ENCODE measurements around the gene NPB.
A peak's percentile ranks its signal among the peaks of the same experiment; 100 is the strongest.

Gene NPB

DNA sequence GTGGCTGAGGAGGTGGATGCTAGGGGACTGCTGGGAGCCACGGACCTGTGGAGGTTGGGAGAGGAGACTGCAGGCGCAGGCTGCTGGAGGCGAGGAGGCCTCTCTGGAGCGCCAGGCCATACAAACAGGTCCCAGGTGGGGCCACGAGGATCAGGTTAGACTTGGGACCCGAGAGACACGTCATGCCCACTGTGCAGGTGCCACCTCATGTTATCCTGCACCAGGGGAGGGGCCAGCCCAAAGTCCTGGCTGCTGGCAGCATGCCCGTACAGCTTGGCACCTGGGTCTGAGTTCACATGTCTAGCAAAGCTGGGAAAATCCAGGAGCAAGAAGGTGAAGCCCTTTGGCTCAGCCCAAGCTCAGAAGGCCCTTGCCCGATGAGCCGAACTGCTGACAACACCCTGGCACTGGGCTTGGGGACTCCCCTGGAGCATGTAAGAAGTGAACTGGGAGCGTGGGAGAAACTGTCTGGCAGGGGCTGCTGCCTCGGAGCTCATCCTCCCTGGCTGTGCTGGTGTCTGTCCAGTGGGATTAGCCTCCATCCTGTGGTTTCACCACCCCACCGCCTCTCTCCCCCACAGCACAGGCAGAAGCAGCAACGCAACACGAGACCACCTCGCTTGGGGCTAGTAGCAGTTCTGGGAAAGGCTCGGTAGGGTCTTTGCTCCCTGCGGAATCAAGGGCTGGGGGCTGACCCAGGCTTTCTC lies 36.2 kb upstream of the NPB start:
- TF ChIP-seq, protein P1, sequence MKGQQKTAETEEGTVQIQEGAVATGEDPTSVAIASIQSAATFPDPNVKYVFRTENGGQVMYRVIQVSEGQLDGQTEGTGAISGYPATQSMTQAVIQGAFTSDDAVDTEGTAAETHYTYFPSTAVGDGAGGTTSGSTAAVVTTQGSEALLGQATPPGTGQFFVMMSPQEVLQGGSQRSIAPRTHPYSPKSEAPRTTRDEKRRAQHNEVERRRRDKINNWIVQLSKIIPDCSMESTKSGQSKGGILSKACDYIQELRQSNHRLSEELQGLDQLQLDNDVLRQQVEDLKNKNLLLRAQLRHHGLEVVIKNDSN (IDR thresholded peaks at IDR 0.05) = no peak
- TF ChIP-seq RAD21 (IDR thresholded peaks at IDR 0.05; ENCODE audit: low read depth) (no peak), YY1 (IDR thresholded peaks at IDR 0.05; ENCODE audit: low read depth) (no peak), CREB1 (IDR thresholded peaks at IDR 0.05; ENCODE audit: low read depth) (no peak), ZBTB7A (IDR thresholded peaks at IDR 0.05; ENCODE audit: low read depth) (no peak), EP300 (IDR thresholded peaks at IDR 0.05; ENCODE audit: borderline replicate concordance) (no peak), TEAD4 (IDR thresholded peaks at IDR 0.05) (no peak), TCF12 (IDR thresholded peaks at IDR 0.05; ENCODE audit: low read depth) (0 out of 2 replicates have a peak, but pooled peaks have one; percentile 15), TAF1 (IDR thresholded peaks at IDR 0.05; ENCODE audit: low read depth) (no peak), NFIC (IDR thresholded peaks at IDR 0.05) (0 out of 2 replicates have a peak, but pooled peaks have one; percentile 19)

GRCh38 chr17:81866440-81867169 lies 35.4 kb upstream of the NPB start:
- TF ChIP-seq TCF12 (IDR thresholded peaks at IDR 0.05; ENCODE audit: low read depth) (no peak; the same call in 1 of the 2 replicates), TAF1 (IDR thresholded peaks at IDR 0.05; ENCODE audit: low read depth) (no peak), ZBTB7A (IDR thresholded peaks at IDR 0.05; ENCODE audit: low read depth) (no peak), TEAD4 (IDR thresholded peaks at IDR 0.05) (no peak), REST (IDR thresholded peaks at IDR 0.05; ENCODE audit: low read depth) (no peak), EP300 (IDR thresholded peaks at IDR 0.05; ENCODE audit: borderline replicate concordance) (no peak), NFIC (IDR thresholded peaks at IDR 0.05) (no peak), CEBPB (IDR thresholded peaks at IDR 0.05) (no peak), RAD21 (IDR thresholded peaks at IDR 0.05; ENCODE audit: low read depth) (no peak)
- TF ChIP-seq, protein P2, sequence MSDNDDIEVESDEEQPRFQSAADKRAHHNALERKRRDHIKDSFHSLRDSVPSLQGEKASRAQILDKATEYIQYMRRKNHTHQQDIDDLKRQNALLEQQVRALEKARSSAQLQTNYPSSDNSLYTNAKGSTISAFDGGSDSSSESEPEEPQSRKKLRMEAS (IDR thresholded peaks at IDR 0.05) = no peak
- TF ChIP-seq, protein P1 (IDR thresholded peaks at IDR 0.05) = no peak

- TF ChIP-seq ZBTB7A (IDR thresholded peaks at IDR 0.05; ENCODE audit: low read depth) (no peak), NFIC (IDR thresholded peaks at IDR 0.05) (peak; percentile 4; the same call in 1 of the 2 replicates), REST (IDR thresholded peaks at IDR 0.05; ENCODE audit: low read depth) (no peak), CEBPB (IDR thresholded peaks at IDR 0.05) (no peak)
- TF ChIP-seq, protein P2 (IDR thresholded peaks at IDR 0.05) = peak; percentile 15; the same call in 1 of the 2 replicates
Observed at GRCh38 chr17:81867170-81867990, 34.7 kb upstream of the NPB start.

DNA sequence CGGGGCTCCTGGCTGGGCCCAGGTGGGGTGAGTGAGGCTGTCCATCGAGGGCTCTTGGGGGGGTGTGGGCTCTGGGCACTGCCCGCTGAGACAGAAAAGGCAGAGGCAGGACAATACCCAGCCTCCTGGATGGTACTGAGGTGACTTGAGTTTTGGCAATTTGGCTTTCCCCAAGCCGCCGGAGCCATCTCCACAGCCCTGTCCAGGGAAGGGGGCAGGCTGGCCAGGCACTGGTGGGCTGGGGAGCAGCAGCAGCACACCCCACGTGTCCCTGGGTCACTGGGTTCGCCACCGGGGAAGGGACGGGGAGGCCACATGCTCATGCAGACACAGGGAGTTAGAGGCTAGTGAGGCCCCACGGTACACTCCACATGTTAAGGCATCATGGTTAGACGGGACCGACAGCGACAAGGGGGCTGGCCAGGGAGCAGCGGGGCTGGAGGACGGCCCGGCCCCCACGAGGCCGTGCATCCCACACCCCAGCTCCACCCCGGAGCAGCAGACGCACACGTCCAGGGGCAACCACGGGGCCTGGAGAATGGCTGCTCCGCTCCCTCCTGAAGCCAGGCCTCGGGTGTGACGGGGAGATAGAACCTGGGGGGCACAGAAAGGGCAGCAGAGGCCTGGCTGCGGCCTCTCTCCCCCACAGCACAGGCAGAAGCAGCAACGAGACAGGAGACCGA lies 33.9 kb upstream of the NPB start:
- TF ChIP-seq REST (IDR thresholded peaks at IDR 0.05; ENCODE audit: low read depth) (no peak), TAF1 (IDR thresholded peaks at IDR 0.05; ENCODE audit: low read depth) (no peak; the same call in 1 of the 2 replicates), YY1 (IDR thresholded peaks at IDR 0.05; ENCODE audit: low read depth) (0 out of 2 replicates have a peak, but pooled peaks have one; percentile 10), TCF12 (IDR thresholded peaks at IDR 0.05; ENCODE audit: low read depth) (no peak), NFIC (IDR thresholded peaks at IDR 0.05) (peak; percentile 10; the same call in 1 of the 2 replicates), ZBTB7A (IDR thresholded peaks at IDR 0.05; ENCODE audit: low read depth) (peak; percentile 23; the same call in 1 of the 2 replicates), EGR1 (IDR thresholded peaks at IDR 0.05) (no peak; the same call in 1 of the 2 replicates), FOXM1 (IDR thresholded peaks at IDR 0.05; ENCODE audit: borderline replicate concordance, low read depth) (0 out of 2 replicates have a peak, but pooled peaks have one; percentile 35), EP300 (IDR thresholded peaks at IDR 0.05; ENCODE audit: borderline replicate concordance) (no peak), RAD21 (IDR thresholded peaks at IDR 0.05; ENCODE audit: low read depth) (no peak), CEBPB (IDR thresholded peaks at IDR 0.05) (no peak; the same call in 1 of the 2 replicates), CREB1 (IDR thresholded peaks at IDR 0.05; ENCODE audit: low read depth) (no peak), TEAD4 (IDR thresholded peaks at IDR 0.05) (no peak)
- TF ChIP-seq, protein P2 (IDR thresholded peaks at IDR 0.05) = no peak; the same call in 1 of the 2 replicates
- TF ChIP-seq, protein P1 (IDR thresholded peaks at IDR 0.05) = no peak

All from Ishikawa (cell line).